Measurements from ENCODE around the gene NDUFAB1. TPM values are rescaled to one million over a fixed set of nuclear protein-coding genes. Genes with fewer than 3 reads are reported as not detected.
A peak's percentile ranks its signal among the peaks of the same experiment; 100 is the strongest.
"Not testable (repeated sequence)": the region's sequence is repeated elsewhere in the genome, so short reads cannot be mapped to it uniquely, and the experiment has no call there.

The NDUFAB1 gene
- total RNA-seq, 1 donor from 2014 or later: 112 TPM

- no peak for DNase-seq
These were observed 11.7 kb downstream of the NDUFAB1 start for GRCh38 chr16:23584186-23585076.

GRCh38 chr16:23583271-23583670, 12.8 kb downstream of the NDUFAB1 start:
- DNase-seq: not testable (repeated sequence)

GRCh38 chr16:23581764-23582163, 14.4 kb downstream of the NDUFAB1 start:
- DNase-seq: no peak

GRCh38 chr16:23580391-23580790, 15.7 kb downstream of the NDUFAB1 start:
- DNase-seq: no peak

- no peak for DNase-seq
These were observed 16.7 kb downstream of the NDUFAB1 start for GRCh38 chr16:23579371-23579770.

- no peak for DNase-seq
These were observed 17.9 kb downstream of the NDUFAB1 start for GRCh38 chr16:23578101-23578830.

GRCh38 chr16:23577493-23577892, 18.6 kb downstream of the NDUFAB1 start:
- no peak for DNase-seq

- DNase-seq: no peak
These were observed 20.3 kb downstream of the NDUFAB1 start for GRCh38 chr16:23575834-23576233.

- no peak for DNase-seq
These were observed 22.3 kb downstream of the NDUFAB1 start for GRCh38 chr16:23573817-23574216.

GRCh38 chr16:23572394-23572793, 23.7 kb downstream of the NDUFAB1 start:
- no peak for DNase-seq

- no peak for DNase-seq
These were observed 24.2 kb downstream of the NDUFAB1 start for GRCh38 chr16:23571895-23572294.

- DNase-seq: no peak
These were observed 25.0 kb downstream of the NDUFAB1 start for GRCh38 chr16:23570992-23571632.

GRCh38 chr16:23567602-23568001, 28.5 kb downstream of the NDUFAB1 start:
- DNase-seq: no peak

GRCh38 chr16:23566724-23567123, 29.4 kb downstream of the NDUFAB1 start:
- no peak for DNase-seq

GRCh38 chr16:23564575-23565363, 31.3 kb downstream of the NDUFAB1 start:
- DNase-seq: no peak

- no peak for DNase-seq
These were observed 32.9 kb downstream of the NDUFAB1 start for GRCh38 chr16:23563186-23563585.

- DNase-seq: no peak
These were observed 33.6 kb downstream of the NDUFAB1 start for GRCh38 chr16:23562505-23562904.

GRCh38 chr16:23561586-23561985, 34.5 kb downstream of the NDUFAB1 start:
- no peak for DNase-seq

- DNase-seq: no peak
These were observed 38.1 kb downstream of the NDUFAB1 start for GRCh38 chr16:23557779-23558702.

GRCh38 chr16:23556881-23557778, 39.0 kb downstream of the NDUFAB1 start, which contains the start of the genes EARS2 and UBFD1:
Gene EARS2 (minus strand): TSS chr16:23557350. CDS start chr16:23557343, 7 bp downstream.
Gene UBFD1 (plus strand): TSS chr16:23557727. CDS start chr16:23557743, 16 bp downstream.
- peak; percentile 95 for DNase-seq
